Epithelial cell of prostate (primary cell): Measurements from ENCODE around the gene ABCG5.

Experiments used
- DNase-seq: peaks from one replicate; pipeline ENCODE4 v3.0.0-alpha.2; 2011; ENCODE audit warnings: low read depth, low spot score
- H3K27ac ChIP-seq: fragments of 450-650 bp; 2 replicates; pipeline ENCODE4 v1.5.1; 2017; ENCODE audit warnings: mild to moderate bottlenecking

Gene ABCG5

DNA sequence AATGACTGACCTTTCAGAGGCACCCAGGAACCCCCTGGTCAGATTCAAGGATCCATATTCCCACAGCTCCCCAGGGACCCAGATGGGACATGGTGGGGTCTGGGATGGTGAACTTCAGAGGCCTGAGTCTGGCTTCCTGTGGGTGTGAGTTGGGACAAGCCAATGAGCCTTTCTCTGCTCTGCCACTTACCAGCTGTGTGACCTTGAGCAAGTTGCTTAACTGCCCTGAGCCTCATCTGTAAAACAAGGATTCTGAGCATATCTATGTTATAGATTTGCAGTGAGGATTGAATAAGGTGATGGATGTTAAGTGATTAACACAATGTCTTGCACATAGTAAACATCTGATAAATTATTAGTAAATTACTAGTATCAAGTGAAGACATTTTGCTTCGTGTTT lies 6.5 kb upstream of the ABCG5 start:
- H3K27ac ChIP-seq = no peak overlapping the region
- no peak for DNase-seq

DNA sequence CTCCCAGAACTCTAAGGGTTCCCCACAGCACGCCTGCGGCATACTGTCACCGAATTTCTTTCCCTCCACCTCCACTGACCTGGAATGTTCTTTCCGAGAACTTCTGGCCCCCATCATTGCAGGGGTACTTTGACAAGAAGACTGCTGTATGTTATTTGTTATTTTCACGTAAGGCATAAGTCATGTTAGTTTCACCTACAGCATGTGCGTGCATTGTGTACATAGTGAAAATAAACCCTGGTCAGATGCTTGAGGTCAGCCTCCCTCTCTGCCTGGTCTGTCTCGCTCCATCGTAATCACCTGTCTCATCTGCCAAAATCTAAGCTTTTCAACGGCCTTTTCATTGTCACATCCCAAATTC lies 4.2 kb upstream of the ABCG5 start:
- no peak for DNase-seq
- no peak overlapping the region for H3K27ac ChIP-seq

DNA sequence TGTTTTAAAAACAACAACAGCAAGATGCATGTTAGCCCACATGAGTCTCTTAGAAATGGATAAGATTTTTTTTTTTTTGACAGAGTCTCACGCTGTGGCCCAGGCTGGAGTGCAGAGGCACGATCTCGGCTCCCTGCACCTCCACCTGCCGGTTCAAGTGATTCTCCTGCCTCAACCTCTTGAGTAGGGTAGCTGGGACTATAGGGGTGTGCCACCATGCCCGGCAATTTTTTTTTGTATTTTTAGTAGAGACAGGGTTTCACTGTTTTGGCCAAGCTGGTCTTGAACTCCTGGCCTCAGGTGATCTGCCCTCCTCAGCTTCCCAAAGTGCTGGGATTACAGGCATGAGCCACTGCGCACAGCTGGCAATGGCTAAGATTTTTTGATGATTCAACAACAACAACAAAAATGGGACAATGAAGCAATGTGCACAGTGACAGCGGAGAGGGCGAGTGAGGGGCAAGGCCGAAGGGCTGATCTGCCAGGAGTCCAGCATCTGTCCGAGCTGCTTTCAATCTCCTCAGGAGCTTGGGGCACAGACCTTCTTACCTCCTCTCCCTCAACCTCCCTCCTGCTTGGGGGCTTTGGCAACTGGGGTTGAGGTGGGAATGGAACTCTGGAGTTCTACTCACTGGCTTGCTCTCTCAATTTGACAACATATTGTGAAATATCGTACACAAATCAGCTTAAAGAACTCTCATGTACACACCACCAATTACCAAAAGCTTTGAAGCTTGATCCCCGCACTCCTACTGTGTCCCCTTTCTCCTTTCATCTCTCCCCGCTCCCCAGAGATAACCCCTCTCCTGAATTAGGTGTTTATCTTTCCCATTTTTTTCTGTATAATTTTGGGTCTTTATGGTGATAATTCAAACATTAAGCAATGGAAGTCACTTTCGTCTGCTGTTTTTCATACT lies 3.6 kb upstream of the ABCG5 start:
- no peak for DNase-seq
- H3K27ac ChIP-seq = no peak overlapping the region

DNA sequence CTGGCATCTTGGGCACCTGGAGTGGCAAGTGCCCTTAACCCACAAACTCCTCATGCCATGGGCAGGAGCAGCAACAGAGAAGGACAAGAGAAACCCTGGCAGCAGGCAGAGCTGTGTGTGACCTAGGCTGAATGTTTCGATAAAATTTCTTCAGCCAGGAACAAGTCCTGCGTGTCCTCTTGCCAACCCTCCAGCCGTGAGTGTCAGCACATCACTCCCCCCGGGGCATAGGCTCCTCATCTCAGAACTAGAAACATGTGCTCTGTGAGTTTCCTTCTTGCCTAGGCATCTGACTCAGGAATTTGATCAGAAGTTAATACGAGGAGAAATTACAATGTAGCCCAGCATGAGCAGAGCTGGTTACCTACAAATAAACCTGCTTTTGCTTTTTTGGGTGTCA lies 2.3 kb upstream of the ABCG5 start:
- no peak overlapping the region for H3K27ac ChIP-seq
- no peak for DNase-seq

DNA sequence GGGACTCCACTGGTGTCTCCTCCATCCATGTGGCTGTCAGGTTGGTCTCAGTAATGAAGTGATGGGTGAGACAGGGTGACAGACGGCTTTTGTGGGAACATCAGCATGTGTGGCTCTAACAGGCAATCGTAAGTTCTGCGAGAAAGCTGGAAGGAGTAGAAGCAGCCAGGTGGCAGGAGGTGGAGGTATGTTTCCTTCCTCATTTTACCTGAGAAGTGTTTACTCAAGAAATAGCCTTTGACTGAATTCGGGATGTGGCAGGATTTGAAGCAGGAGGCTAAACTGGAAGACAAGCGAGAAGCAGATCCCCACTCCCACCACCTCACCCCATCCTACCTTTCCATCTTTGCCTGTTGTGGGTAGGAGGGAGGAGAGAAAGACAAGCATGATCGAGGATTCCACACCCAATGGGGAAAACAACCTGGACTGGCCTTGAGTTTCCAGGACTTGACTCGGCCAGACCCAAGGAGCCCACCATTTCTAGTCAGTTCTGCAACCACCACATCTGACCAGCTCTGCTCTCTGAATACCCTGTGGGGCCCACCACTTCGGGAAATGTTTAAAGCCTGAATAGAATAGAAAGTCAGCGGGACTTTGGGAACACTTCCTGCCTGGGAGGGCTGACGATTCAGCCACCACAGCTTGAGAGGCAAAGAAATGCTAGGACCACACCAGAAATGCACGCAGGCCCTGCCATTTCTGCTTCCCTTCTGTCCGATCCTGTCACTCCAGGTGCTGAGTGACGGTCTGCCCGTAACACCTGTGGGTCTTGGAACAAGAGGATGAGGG lies 1.3 kb upstream of the ABCG5 start:
- DNase-seq = no peak
- H3K27ac ChIP-seq = no peak overlapping the region

DNA sequence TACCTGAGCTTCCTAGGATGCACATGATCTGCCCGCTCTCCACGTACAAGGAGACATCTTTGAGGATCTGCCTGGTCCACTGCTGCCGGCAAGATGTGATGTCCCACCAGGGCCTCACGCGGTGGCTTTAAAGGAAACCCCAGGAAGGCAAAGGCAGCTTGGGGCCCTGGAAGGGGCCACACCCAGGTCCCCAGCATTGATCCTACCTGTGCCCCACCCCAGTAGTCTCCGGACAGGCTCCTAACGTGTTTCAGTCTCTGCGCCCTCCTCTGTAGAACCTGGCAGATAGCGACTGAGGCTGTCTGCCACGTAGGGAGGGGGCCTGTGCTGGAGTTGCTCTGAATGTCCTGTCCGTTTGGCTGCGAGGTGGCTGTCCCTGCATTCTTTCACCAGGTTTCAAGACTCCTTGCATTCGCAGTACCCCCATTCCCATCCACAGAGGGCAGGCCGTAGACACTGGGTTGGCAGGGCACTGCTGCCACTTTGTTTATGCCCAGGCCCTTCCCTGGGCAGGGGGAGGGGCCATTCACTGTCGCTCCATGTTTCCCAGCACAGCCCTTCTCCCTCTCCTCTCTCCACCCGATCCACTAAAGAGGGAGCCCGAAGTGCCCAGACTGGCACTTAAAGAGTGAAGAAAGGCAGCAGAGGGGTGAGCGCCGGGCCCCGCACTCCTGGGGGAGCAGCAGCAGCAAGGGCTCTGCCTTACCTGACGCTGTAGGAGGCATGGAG lies 644 bp downstream of the ABCG5 start:
- no peak for DNase-seq

DNA sequence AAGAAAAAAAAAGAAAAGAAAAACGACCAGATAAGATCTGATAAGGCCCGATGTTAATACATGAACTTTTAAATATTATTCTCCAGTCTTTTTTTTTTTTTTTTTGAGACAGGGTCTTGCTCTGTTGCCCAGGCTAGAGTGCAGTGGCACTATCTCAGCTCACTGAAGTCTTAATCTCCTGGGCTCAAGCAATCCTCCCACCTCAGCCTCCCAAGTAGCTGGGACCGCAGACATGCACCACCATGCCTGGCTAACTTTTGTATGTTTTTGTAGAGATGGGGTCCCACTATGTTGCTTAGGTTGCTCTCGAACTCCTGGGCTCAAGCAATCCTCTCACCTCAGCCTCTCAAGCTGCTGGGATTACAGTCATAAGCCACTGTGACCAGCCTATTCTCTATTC lies 1.6 kb downstream of the ABCG5 start:
- no peak overlapping the region for H3K27ac ChIP-seq
- DNase-seq = no peak

More for the DNA sequence above, 644 bp downstream of the ABCG5 start:
- no peak overlapping the region for H3K27ac ChIP-seq

DNA sequence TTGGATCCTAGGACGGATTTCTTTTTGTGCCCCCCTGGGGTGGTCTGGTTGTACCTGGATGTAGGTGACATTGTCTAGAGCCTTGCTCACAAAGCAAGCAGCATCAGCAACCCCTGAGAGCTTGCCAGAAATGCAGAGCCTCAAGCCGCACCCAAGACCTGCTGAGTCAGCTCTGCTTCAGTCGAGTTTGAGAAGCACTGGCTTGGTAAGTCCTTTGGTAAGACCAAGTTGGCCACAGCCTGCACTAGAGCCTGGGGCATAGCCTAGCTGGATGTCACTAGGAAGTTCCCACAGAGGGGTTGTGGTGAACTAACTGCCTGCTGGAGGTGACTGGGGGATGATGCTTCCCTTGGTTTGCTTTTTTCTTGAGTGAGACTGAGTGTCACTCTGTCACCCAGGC lies 6.2 kb downstream of the ABCG5 start:
- DNase-seq = no peak
- no peak overlapping the region for H3K27ac ChIP-seq

DNA sequence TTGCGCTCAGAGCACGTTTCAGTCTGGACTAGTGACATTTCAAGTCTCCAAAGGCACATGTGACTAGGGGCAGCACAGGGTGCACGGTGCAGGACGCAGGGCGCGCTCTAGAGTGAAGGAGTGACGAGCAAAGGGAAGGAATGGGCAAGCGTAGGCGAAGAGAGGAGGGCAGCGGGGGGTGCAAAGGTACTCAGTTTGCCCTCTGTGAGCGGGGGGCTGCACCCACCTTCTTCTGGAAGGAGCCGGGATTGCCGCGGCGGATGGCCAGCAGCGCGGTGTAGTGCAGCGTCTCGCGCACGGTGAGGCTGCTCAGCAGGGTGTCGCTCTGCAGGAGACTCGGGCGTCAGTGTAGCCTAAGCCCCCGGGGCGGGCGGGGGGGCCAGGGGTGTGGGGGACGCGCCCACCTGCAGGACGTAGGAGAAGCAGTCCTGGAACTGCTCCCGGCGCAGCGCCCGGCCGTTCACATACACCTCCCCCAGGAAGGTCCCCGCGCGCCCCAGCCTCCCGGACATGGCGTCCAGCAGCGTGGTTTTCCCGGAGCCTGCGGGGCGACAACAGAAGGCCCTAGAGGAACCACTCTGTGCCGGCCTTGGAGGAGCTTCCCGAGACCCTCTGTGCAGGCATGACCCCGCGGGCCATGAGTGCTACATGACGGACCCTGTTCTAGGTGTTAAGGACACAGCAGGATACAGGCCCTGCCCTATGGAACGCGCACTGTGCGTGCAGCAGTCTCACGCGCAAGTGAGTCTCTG lies 6.9 kb downstream of the ABCG5 start:
- H3K27ac ChIP-seq = no peak overlapping the region
- no peak for DNase-seq

DNA sequence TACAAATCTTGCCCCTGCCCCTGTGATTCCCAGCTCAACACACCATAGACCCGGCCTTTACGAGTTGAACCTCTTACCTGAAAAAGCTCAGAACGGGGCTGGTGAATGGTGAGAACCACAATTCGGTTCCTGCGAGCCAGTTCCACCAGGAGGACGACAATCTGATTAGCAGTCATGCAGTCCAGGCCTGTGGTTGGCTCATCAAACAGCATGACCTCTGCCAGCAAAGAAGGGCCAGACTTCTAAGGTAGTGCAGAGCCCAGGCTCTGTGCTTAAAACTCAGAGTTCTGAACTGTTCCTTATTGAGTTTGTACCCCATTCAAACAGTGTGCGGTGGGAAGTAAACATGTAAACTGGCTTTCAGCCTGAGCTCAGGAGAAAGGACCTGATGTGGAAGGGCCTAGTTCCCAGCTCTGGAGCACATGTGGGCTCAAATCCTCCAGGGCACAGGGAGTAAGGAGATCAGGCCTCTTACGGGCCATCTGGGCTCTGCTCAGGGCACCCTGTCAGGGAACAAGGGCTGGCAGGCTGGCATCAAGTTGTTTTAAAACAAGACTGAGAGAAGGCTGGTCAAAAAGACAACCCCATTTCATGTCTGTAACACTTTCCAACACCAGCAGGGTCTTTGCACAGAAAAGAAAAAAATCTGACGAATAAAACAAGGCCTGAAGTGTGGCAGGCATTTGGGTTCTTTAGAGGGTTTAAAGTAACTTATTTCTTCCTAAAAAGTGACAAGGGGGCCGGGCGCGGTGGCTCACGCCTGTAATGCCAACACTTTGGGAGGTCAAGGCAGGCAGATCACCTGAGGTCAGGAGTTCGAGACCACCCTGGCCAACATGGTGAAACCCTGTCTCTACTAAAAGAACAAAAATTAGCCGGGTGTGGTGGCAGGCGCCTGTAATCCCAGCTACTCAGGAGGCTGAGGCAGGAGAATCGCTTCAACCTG lies 12.1 kb downstream of the ABCG5 start:
- DNase-seq = no peak
- no peak overlapping the region for H3K27ac ChIP-seq

DNA sequence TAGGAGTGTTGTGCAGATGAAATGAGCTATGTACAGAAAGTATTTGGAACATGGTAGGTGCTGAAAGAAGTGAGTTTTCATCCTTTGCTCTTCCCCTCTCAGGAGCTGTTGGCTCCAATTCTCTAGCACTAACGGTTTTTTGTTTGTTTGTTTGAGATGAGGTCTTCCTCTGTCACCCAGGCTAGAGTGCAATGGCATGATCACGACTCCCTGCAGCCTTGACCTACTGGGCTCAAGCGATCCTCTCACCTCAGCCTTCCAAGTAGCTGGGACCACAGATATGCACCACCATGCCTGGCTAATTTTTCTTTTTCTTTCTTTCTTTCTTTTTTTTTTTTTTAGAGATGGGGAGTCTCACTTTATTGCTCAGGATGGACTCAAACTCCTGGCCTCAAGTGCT lies 12.8 kb downstream of the ABCG5 start:
- no peak for DNase-seq

DNA sequence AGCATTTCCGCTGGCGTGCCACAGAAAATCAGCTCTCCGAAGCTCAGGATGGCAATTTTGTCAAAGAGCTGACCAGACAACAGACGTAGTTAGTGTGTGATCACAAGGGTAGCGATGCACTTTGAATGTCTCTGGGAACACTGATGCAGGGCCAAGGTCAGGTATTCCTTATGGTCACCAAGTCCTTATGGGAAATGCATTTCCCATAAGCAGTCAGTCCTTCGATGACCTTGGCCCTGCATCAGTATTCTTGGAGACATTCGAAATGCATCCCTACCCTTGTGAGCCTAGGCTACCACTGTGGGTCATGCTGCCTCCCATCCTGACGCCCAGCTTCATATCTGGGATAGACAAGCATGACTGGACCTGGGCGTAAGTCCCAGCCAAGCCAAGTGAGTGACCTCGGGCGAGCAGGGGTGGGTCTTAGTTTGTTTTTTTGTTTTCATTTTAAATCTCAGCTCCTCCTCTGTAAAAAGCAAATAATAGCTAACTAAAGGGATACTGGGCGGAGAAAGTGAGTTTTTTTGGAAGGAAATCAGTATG lies 13.6 kb downstream of the ABCG5 start:
- no peak overlapping the region for H3K27ac ChIP-seq
- no peak for DNase-seq

More for the DNA sequence above, 12.8 kb downstream of the ABCG5 start:
- no peak overlapping the region for H3K27ac ChIP-seq

DNA sequence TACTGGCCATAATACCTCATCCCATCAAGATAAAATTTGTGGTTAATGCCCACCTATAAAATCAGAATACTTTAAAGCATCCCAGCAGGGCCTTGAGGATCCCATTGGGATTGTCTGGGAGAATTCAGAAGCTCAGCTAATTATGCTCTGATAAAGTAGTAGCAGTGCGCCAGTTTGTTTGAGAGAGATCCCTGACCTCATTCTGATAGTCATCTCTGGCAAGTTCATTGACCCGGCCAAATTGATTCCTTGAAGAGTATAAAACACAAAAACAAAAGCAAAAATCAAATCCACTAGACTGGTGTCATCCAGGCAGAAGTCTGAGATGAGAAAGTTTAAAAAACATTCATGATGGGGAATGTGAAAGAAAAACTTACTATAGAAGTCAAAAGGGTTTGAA lies 14.1 kb downstream of the ABCG5 start:
- no peak overlapping the region for H3K27ac ChIP-seq
- DNase-seq = no peak

DNA sequence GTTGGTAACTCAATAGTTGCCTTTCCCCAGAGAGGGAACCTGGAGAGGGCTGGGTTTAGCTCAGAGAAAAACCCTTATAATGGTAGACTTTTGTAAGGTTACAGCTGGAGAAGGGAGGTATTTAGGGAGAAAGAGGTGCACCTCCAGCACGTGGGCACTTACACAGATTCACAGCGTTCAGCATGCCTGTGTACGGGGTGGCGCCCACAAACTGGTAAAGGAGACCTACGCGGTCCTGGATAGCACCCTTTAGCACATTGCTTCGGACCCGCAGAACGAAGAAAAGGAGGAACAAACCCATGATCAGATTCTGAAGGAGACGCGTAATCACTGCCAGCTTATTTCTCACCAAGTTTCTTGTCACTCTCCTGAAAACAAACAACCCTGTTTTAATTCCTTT lies 14.9 kb downstream of the ABCG5 start:
- DNase-seq = no peak
- no peak overlapping the region for H3K27ac ChIP-seq

DNA sequence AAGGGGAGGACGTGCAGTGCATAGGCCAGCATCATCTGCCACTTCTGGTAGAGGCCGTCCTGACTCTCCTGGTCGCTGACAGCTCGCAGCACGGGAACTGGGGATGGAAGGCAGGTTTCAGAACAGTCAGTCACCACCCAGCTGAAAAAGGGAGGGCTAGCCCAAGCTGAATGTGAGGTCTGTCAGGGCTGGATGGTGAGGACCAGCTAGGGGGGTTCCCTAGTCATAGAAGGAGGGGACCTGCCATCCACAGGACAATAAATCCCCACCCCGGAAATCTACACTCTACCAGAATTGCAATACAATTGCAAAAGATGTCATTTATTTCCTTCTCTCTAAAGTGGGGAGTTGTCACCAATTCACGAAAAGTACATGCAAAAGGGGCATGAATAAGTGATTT lies 15.8 kb downstream of the ABCG5 start:
- no peak for DNase-seq
- no peak overlapping the region for H3K27ac ChIP-seq

DNA sequence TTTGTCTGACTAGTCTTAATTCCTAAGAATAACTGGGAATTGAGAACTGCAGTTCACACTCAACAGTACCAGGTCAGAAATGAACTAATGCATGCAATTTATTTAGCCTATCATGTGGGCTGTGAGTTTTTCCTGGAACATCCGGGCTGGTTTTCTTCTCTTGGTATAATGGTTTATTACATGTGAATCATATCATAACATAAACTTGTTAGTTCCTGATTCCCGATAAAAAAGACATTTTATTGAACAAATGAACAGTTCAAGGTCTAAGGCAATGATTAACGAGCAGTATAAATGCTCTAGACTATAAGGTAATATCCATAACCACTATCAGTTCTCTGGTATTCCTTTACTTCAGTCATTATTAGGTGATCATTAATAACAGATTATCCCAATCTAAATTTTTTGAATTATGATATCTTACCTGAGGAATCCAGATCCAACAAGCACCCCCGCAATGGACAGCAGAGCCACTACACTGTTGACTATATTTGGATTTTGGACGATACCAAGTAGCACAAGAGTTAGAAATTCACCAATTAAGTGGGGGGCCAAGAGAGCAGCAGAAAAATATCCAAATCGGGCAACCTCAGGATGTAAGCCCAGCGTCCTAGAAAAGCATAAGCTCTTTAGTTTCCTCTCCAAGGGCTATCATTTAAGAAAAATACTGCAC lies 19.0 kb downstream of the ABCG5 start:
- DNase-seq = no peak
- no peak overlapping the region for H3K27ac ChIP-seq

DNA sequence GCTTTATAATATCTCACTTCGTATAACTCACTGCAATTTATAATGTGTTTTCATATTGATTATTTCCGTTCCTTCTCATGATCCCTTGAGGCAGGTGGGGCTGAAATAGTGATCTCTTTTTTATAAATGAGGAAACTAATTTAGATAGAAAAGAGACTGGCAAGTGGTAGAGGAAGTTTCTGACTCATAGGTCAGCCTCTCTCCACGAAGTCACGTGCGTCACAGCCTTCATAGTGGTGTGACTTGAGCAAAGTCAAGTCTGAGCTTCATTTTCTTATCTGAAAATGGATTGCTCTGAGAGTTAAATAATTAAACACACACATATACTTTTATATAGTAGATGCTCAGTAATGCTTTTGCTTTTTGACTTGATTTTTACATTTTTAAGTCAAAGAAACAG lies 19.9 kb downstream of the ABCG5 start:
- H3K27ac ChIP-seq = no peak overlapping the region
- DNase-seq = no peak

DNA sequence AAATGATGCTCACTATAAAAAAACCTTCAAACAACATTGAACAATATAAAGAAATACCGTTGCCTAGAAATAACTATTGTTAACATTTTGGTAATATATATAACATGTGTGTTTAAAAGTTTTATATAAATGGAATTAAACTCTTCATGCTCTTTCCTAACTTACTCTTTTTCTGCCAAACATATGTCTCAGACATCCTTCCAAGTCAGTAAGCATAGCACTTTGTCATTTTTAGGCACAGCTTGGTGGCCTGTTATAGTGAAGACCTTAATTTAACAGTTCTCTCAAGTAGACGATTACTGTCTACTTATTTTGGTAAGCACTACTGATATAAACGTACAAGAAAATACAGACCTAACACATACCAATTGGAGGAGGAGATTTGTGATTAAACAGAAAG lies 23.9 kb downstream of the ABCG5 start:
- DNase-seq = no peak
- H3K27ac ChIP-seq = no peak overlapping the region
